ENCODE measurements around the gene ZBTB40. TPM values are rescaled to one million over a fixed set of nuclear protein-coding genes. Genes with fewer than 3 reads are reported as not detected.

ZBTB40 gene
- total and polyA plus RNA-seq, 4 donors, result 6.6 to 19.3 (median 12.0) TPM

GRCh38 chr1:22557341-22557950, 105.8 kb downstream of the ZBTB40 start:
- peaks cover 0 to 3% (median 0%) of the 10 kb centered on the region in 4 donors for H3K9me3 ChIP-seq (ENCODE audit: control insufficient read depth in 4 of 4, insufficient read depth in 3 of 4, low read length in 3 of 4)
- H3K36me3 ChIP-seq (ENCODE audit: control insufficient read depth in 4 of 4, insufficient read depth in 4 of 4, low read length in 4 of 4), result no peaks in the 10 kb centered on the region
- H3K27me3 ChIP-seq (ENCODE audit: control insufficient read depth in 3 of 3, insufficient read depth in 3 of 3, low read length in 2 of 3), result peaks cover 0 to 30% (median 23%) of the 10 kb centered on the region in 3 donors
- no peak overlapping the region for H3K27ac ChIP-seq (ENCODE audit: low read depth in 1 of 2, low read length in 1 of 2)
- H3K9ac ChIP-seq (ENCODE audit: insufficient read depth in 1 of 2, low read length in 2 of 2), result no peak overlapping the region
- ATAC-seq (ENCODE audit: insufficient read depth, low FRiP score), result no peak
- TF ChIP-seq CTCF (IDR thresholded peaks at IDR 0.05; ENCODE audit: control extremely low read depth, extremely low read depth), result no peak
- DNase-seq, result peak; percentile 24 to 73 (median 59)
- 36 to 48% methylated on average over 5 of the region's 5 CpGs for WGBS, 2 donors
- no peak overlapping the region for H3K4me3 ChIP-seq
- H3K4me1 ChIP-seq (ENCODE audit: control insufficient read depth in 5 of 5, insufficient read depth in 5 of 5, low read length in 5 of 5), result peaks cover 0 to 16% (median 0%) of the 10 kb centered on the region in 5 donors

- ATAC-seq (ENCODE audit: insufficient read depth, low FRiP score), result no peak
- TF ChIP-seq CTCF (IDR thresholded peaks at IDR 0.05; ENCODE audit: control extremely low read depth, extremely low read depth), result no peak
- no peak within 1 kb of the TSS for H3K4me3 ChIP-seq
- no peaks in the 10 kb centered on the region for H3K4me1 ChIP-seq (ENCODE audit: control insufficient read depth in 5 of 5, insufficient read depth in 5 of 5, low read length in 5 of 5)
- H3K9ac ChIP-seq (ENCODE audit: insufficient read depth in 1 of 2, low read length in 2 of 2), result no peak within 1 kb of the TSS
- no peaks in the 10 kb centered on the region for H3K36me3 ChIP-seq (ENCODE audit: control insufficient read depth in 4 of 4, insufficient read depth in 4 of 4, low read length in 4 of 4)
- H3K9me3 ChIP-seq (ENCODE audit: control insufficient read depth in 4 of 4, insufficient read depth in 3 of 4, low read length in 3 of 4), result no peaks in the 10 kb centered on the region
- no peak within 1 kb of the TSS for H3K27ac ChIP-seq (ENCODE audit: low read depth in 1 of 2, low read length in 1 of 2)
- H3K27me3 ChIP-seq (ENCODE audit: control insufficient read depth in 3 of 3, insufficient read depth in 3 of 3, low read length in 2 of 3), result peaks cover 8 to 70% (median 36%) of the 10 kb centered on the region in 3 donors
- WGBS, 2 donors, result 8 to 12% methylated on average over 43 to 81 of the region's 81 CpGs
- DNase-seq, result no peak
These were observed 111.2 kb downstream of the ZBTB40 start, which contains the start of gene EPHA8 for GRCh38 chr1:22562584-22563583. Gene EPHA8 (plus strand): TSS chr1:22563489. CDS start chr1:22563636, 147 bp downstream.

GRCh38 chr1:22563671-22564602, 112.3 kb downstream of the ZBTB40 start:
- H3K27ac ChIP-seq (ENCODE audit: low read depth in 1 of 2, low read length in 1 of 2), result no peak overlapping the region
- no peaks in the 10 kb centered on the region for H3K9me3 ChIP-seq (ENCODE audit: control insufficient read depth in 4 of 4, insufficient read depth in 3 of 4, low read length in 3 of 4)
- no peaks in the 10 kb centered on the region for H3K4me1 ChIP-seq (ENCODE audit: control insufficient read depth in 5 of 5, insufficient read depth in 5 of 5, low read length in 5 of 5)
- no peaks in the 10 kb centered on the region for H3K36me3 ChIP-seq (ENCODE audit: control insufficient read depth in 4 of 4, insufficient read depth in 4 of 4, low read length in 4 of 4)
- no peak overlapping the region for H3K4me3 ChIP-seq
- no peak for TF ChIP-seq CTCF (IDR thresholded peaks at IDR 0.05; ENCODE audit: control extremely low read depth, extremely low read depth)
- DNase-seq (no peak), ATAC-seq (ENCODE audit: insufficient read depth, low FRiP score) (no peak)
- no peak overlapping the region for H3K9ac ChIP-seq (ENCODE audit: insufficient read depth in 1 of 2, low read length in 2 of 2)
- WGBS, 2 donors, result 4 to 6% methylated on average over 37 to 57 of the region's 57 CpGs
- peaks cover 8 to 73% (median 36%) of the 10 kb centered on the region in 3 donors for H3K27me3 ChIP-seq (ENCODE audit: control insufficient read depth in 3 of 3, insufficient read depth in 3 of 3, low read length in 2 of 3)

Measured in lung (tissue), 12 donors.